MCF 10A (cell line): ENCODE data around the gene MAGEF1. TPM values are rescaled to one million over a fixed set of nuclear protein-coding genes. Genes with fewer than 3 reads are reported as not detected.

ENCODE experiments used
- BruUV-seq: library from RNA; stranded (reverse); fragments of 400-500 nt; replicated peaks from 2 replicates; lab custom pipeline; 2021; lab: Mats Ljungman, UMichigan
- CTCF ChIA-PET: fragments of 300-600 bp; sonication (Branson Sonifier 250); formaldehyde crosslinking; extraction: SDS; loops from one replicate; lab custom pipeline; 2021; ENCODE audit warnings: antibody characterized with exemption, inconsistent platforms; lab: Yijun Ruan, JAX
- POLR2A ChIA-PET: fragments of 300-600, 350-650 bp; sonication (Branson Sonifier 250); formaldehyde crosslinking; extraction: SDS; loops from one replicate; lab custom pipeline; 2020; ENCODE audit warnings: antibody characterized with exemption, inconsistent platforms; lab: Yijun Ruan, JAX
- DNase-seq: peaks from one replicate; pipeline ENCODE4 v3.0.0-alpha.2; 2018; ENCODE audit not compliant: unreplicated experiment
- H3K27ac Mint-ChIP-seq: one replicate; pipeline ENCODE4 v1.8.0; 2022; ENCODE audit warnings: mild to moderate bottlenecking, low read depth, mixed read lengths; ENCODE audit not compliant: unreplicated experiment
- H3K27me3 Mint-ChIP-seq: one replicate; pipeline ENCODE4 v1.8.0; 2022; ENCODE audit warnings: mixed read lengths; ENCODE audit not compliant: insufficient read depth, unreplicated experiment
- H3K36me3 Mint-ChIP-seq: one replicate; pipeline ENCODE4 v1.8.0; 2022; ENCODE audit warnings: mild to moderate bottlenecking, moderate library complexity, mixed read lengths; ENCODE audit not compliant: insufficient read depth, unreplicated experiment
- H3K4me1 Mint-ChIP-seq: one replicate; pipeline ENCODE4 v1.8.0; 2022; ENCODE audit warnings: mixed read lengths; ENCODE audit not compliant: insufficient read depth, unreplicated experiment
- H3K4me3 Mint-ChIP-seq: one replicate; pipeline ENCODE4 v1.8.0; 2022; ENCODE audit warnings: mild to moderate bottlenecking, moderate library complexity, mixed read lengths; ENCODE audit not compliant: unreplicated experiment
- H3K9me3 Mint-ChIP-seq: one replicate; pipeline ENCODE4 v1.8.0; 2022; ENCODE audit warnings: mixed read lengths; ENCODE audit not compliant: unreplicated experiment
- CTCF ChIP-seq: fragments of 200-600 bp; IDR thresholded peaks from one replicate; pipeline ENCODE4 v1.8.0; 2022; ENCODE audit warnings: antibody characterized with exemption, mild to moderate bottlenecking; ENCODE audit not compliant: unreplicated experiment
- intact Hi-C: fragments of 100-400 bp; cut with micrococcal nuclease; formaldehyde crosslinking; loops from 2 replicates; pipeline ENCODE4 v1.14.1; 2022
- total RNA-seq: library from RNA; stranded (reverse); gene quantifications from 2 replicates; pipeline ENCODE4 v1.2.3, GENCODE V29; 2022

MAGEF1 gene
- total RNA-seq, 1 experiment from 2014 or later = 34.5 TPM

- no peak overlapping the region for H3K27ac Mint-ChIP-seq
- CTCF ChIA-PET = no interaction called here
- H3K4me3 Mint-ChIP-seq = no peak overlapping the region
- no peaks in the 10 kb centered on the region for H3K27me3 Mint-ChIP-seq
- TF ChIP-seq CTCF = no peak
- H3K9me3 Mint-ChIP-seq = no peaks in the 10 kb centered on the region
- intact Hi-C loops = no loop called here
- BruUV-seq = no TSS peak
- H3K36me3 Mint-ChIP-seq = peaks cover 8% of the 10 kb centered on the region
- H3K4me1 Mint-ChIP-seq = peaks cover 8% of the 10 kb centered on the region
- DNase-seq = no peak
- POLR2A ChIA-PET = interaction anchor here (0.6 to 1.0 kb wide), 2 partner anchors 23 to 94 kb away, joined by 3 read pairs; no protein-coding TSS in a partner anchor
Observed at GRCh38 chr3:184719709-184720108, 7.8 kb upstream of the MAGEF1 start.

GRCh38 chr3:184718431-184718830 is 6.6 kb upstream of the MAGEF1 start:
- no peak overlapping the region for H3K27ac Mint-ChIP-seq
- POLR2A ChIA-PET = interaction anchor here (1.0 to 2.1 kb wide), 7 partner anchors 20 to 157 kb away, joined by 3 to 5 read pairs (median 4); partner anchors contain the start of gene EPHB3
- CTCF ChIA-PET = interaction anchor here (0.9 to 2.9 kb wide), 3 partner anchors 8 to 157 kb away, joined by 4 to 17 read pairs (median 4); partner anchors contain the start of gene EPHB3
- no peak for TF ChIP-seq CTCF
- no peak for DNase-seq
- BruUV-seq = no TSS peak
- no peaks in the 10 kb centered on the region for H3K9me3 Mint-ChIP-seq
- intact Hi-C loops = no loop called here
- peaks cover 8% of the 10 kb centered on the region for H3K4me1 Mint-ChIP-seq
- H3K27me3 Mint-ChIP-seq = no peaks in the 10 kb centered on the region
- no peak overlapping the region for H3K4me3 Mint-ChIP-seq
- H3K36me3 Mint-ChIP-seq = peaks cover 8% of the 10 kb centered on the region

GRCh38 chr3:184717399-184717983 is 5.6 kb upstream of the MAGEF1 start:
- ChIA-PET CTCF (interaction anchor here (0.6 to 2.9 kb wide), 4 partner anchors 9 to 156 kb away, joined by 3 to 17 read pairs (median 4); partner anchors contain the start of gene EPHB3), POLR2A (interaction anchor here (1.0 to 2.1 kb wide), 6 partner anchors 14 to 156 kb away, joined by 3 to 5 read pairs (median 4); partner anchors contain the start of gene EPHB3)
- H3K27ac Mint-ChIP-seq = no peak overlapping the region
- H3K9me3 Mint-ChIP-seq = no peaks in the 10 kb centered on the region
- BruUV-seq = no TSS peak
- no peak for DNase-seq
- H3K27me3 Mint-ChIP-seq = no peaks in the 10 kb centered on the region
- H3K4me1 Mint-ChIP-seq = peaks cover 16% of the 10 kb centered on the region
- no peak for TF ChIP-seq CTCF
- peaks cover 8% of the 10 kb centered on the region for H3K36me3 Mint-ChIP-seq
- intact Hi-C loops = no loop called here
- H3K4me3 Mint-ChIP-seq = no peak overlapping the region

GRCh38 chr3:184716622-184717398 is 4.9 kb upstream of the MAGEF1 start:
- ChIA-PET POLR2A (interaction anchor here (0.7 to 1.3 kb wide), 9 partner anchors 8 to 64 kb away, joined by 3 to 9 read pairs (median 5); no protein-coding TSS in a partner anchor), CTCF (interaction anchor here (0.7 to 2.9 kb wide), 4 partner anchors 10 to 155 kb away, joined by 3 to 17 read pairs (median 4); partner anchors contain the start of gene EPHB3)
- Mint-ChIP-seq H3K27me3 (no peaks in the 10 kb centered on the region), H3K9me3 (no peaks in the 10 kb centered on the region), H3K27ac (peak overlapping the region; percentile 14), H3K4me1 (peaks cover 22% of the 10 kb centered on the region), H3K4me3 (no peak overlapping the region), H3K36me3 (peaks cover 8% of the 10 kb centered on the region)
- peak; percentile 51 for DNase-seq
- TF ChIP-seq CTCF = no peak
- intact Hi-C loops = no loop called here
- no TSS peak for BruUV-seq
